GM12878 (cell line): ENCODE data around the gene DHDH. TPM values are rescaled to one million over a fixed set of nuclear protein-coding genes. Genes with fewer than 3 reads are reported as not detected.

Experiments used
- ATAC-seq: fragments of 200-7000 bp; cut with Tn5 transposase; 3 replicates; pipeline ENCODE4 v1.9.1; 2020; ENCODE audit warnings: mild to moderate bottlenecking, moderate library complexity
- BruUV-seq: library from RNA; stranded (reverse); fragments of 400-500 nt; replicated peaks from 2 replicates; lab custom pipeline; 2021; lab: Mats Ljungman, UMichigan
- CTCF ChIA-PET: fragments of 300-600 bp; sonication (Branson Sonifier 250); formaldehyde crosslinking; extraction: SDS; loops from one replicate; lab custom pipeline; 2021; ENCODE audit warnings: inconsistent platforms; lab: Yijun Ruan, JAX
- POLR2A ChIA-PET: fragments of 350-600 bp; formaldehyde crosslinking; extraction: SDS; loops from one replicate; lab custom pipeline; 2021; ENCODE audit warnings: inconsistent platforms; lab: Charles Lee
- RAD21 ChIA-PET: fragments of 300-600 bp; sonication (Branson Sonifier 250); formaldehyde crosslinking; loops from one replicate; lab custom pipeline; 2023; ENCODE audit warnings: antibody characterized with exemption; ENCODE audit not compliant: unreplicated experiment; lab: Charles Lee
- SMC1A ChIA-PET: fragments of 300-600 bp; sonication (Branson Sonifier 250); formaldehyde crosslinking; loops from one replicate; lab custom pipeline; 2023; ENCODE audit not compliant: unreplicated experiment, uncharacterized antibody; lab: Charles Lee
- DNase-seq: peaks from one replicate; pipeline ENCODE4 v3.0.0-alpha.2; 2011; ENCODE audit warnings: low read depth, low spot score
- FAIRE-seq: peaks from 3 replicates; lab custom pipeline; 2011; peaks lifted over from hg19 to GRCh38; lab: Jason Lieb, UNC
- H2AFZ ChIP-seq: 2 replicates; pipeline ENCODE4 v1.6.0; 2011; ENCODE audit warnings: low read depth, low read length, control low read depth; ENCODE audit not compliant: control insufficient read depth
- H3K27ac ChIP-seq: 2 replicates; pipeline ENCODE4 v1.5.1; 2011; ENCODE audit warnings: control low read depth; ENCODE audit not compliant: control insufficient read depth, insufficient read depth
- H3K27me3 ChIP-seq, 2 experiments: replicated peaks in 1 of 2; 2 replicates each; pipeline versions ENCODE4 v1.6.0 to v1.6.1; 2011; ENCODE audit warnings: low read length in 1 of 2; ENCODE audit not compliant: control insufficient read depth in 2 of 2, insufficient read depth in 2 of 2
- H3K36me3 ChIP-seq, 2 experiments: 2 replicates each; pipeline ENCODE4 v1.5.1; 2011; ENCODE audit warnings: low read length in 1 of 2; ENCODE audit not compliant: control insufficient read depth in 2 of 2, insufficient read depth in 2 of 2
- H3K4me1 ChIP-seq: 2 replicates; pipeline ENCODE4 v1.6.1; 2011; ENCODE audit warnings: mild to moderate bottlenecking, low read length, moderate library complexity, mixed read lengths; ENCODE audit not compliant: control insufficient read depth, insufficient read depth
- H3K4me2 ChIP-seq: 2 replicates; pipeline ENCODE4 v1.6.0; 2011; ENCODE audit warnings: control low read depth; ENCODE audit not compliant: control insufficient read depth, insufficient read depth
- H3K4me3 ChIP-seq: fragments of 200-600 bp; sonication (generic); 2 replicates; pipeline ENCODE4 v1.5.1; 2016
- H3K79me2 ChIP-seq: 2 replicates; pipeline ENCODE4 v1.6.0; 2011; ENCODE audit warnings: low read length; ENCODE audit not compliant: control insufficient read depth, insufficient read depth
- H3K9ac ChIP-seq: 2 replicates; pipeline ENCODE4 v1.8.0; 2011; ENCODE audit warnings: low read length, control low read depth, mixed read lengths; ENCODE audit not compliant: control insufficient read depth, insufficient read depth
- H3K9me3 ChIP-seq: replicated peaks from 3 replicates; pipeline ENCODE4 v1.5.1; 2011; ENCODE audit warnings: mild to moderate bottlenecking, low read length; ENCODE audit not compliant: control insufficient read depth, insufficient read depth
- H4K20me1 ChIP-seq: 2 replicates; pipeline ENCODE4 v1.6.0; 2011; ENCODE audit not compliant: control insufficient read depth, insufficient read depth
- CBX3 ChIP-seq: fragments of 200-600 bp; sonication (generic); IDR thresholded peaks from 2 replicates; pipeline ENCODE4 v1.6.1; 2016; ENCODE audit warnings: low read depth, borderline replicate concordance
- CBX5 ChIP-seq: sonication (generic); IDR thresholded peaks from 2 replicates; pipeline ENCODE4 v1.6.1; 2016; ENCODE audit warnings: low read depth, moderate library complexity, mild to moderate bottlenecking, inconsistent platforms
- DPF2 ChIP-seq: fragments of 450-650 bp; IDR thresholded peaks from 2 replicates; pipeline ENCODE4 v1.6.1; 2017; ENCODE audit warnings: mild to moderate bottlenecking
- EGR1 ChIP-seq, 2 experiments: IDR thresholded peaks; 1 replicate in 1 of 2; 2 replicates in 1 of 2; pipeline ENCODE4 v1.6.1; 2011 to 2012; ENCODE audit warnings: low read depth in 2 of 2, low read length in 2 of 2, borderline replicate concordance in 1 of 2, mild to moderate bottlenecking in 1 of 2, moderate library complexity in 1 of 2
- FOXM1 ChIP-seq: IDR thresholded peaks from 2 replicates; pipeline ENCODE4 v1.6.1; 2012; ENCODE audit warnings: low read depth, mild to moderate bottlenecking, inconsistent platforms, low read length, moderate library complexity
- HCFC1 ChIP-seq: fragments of 150-350 bp; IDR thresholded peaks from 2 replicates; pipeline ENCODE4 v1.6.1; 2014; ENCODE audit warnings: low read length
- MEF2B ChIP-seq: fragments of 450-650 bp; IDR thresholded peaks from 2 replicates; pipeline ENCODE4 v1.6.1; 2018; ENCODE audit warnings: mild to moderate bottlenecking, moderate library complexity; ENCODE audit not compliant: partially characterized antibody, poor library complexity, severe bottlenecking
- MYB ChIP-seq: fragments of 150-350 bp; IDR thresholded peaks from 2 replicates; pipeline ENCODE4 v1.6.1; 2014; ENCODE audit warnings: mild to moderate bottlenecking, low read depth, low read length, borderline replicate concordance
- POLR2AphosphoS2 ChIP-seq: IDR thresholded peaks from 2 replicates; pipeline ENCODE4 v1.6.1; 2011; ENCODE audit warnings: low read depth, mild to moderate bottlenecking, low read length, improper control_type of control experiment, moderate library complexity
- RAD51 ChIP-seq: fragments of 450-650 bp; IDR thresholded peaks from 2 replicates; pipeline ENCODE4 v1.6.1; 2016; ENCODE audit warnings: moderate library complexity, mild to moderate bottlenecking, inconsistent platforms
- ZNF207 ChIP-seq: fragments of 450-650 bp; IDR thresholded peaks from 2 replicates; pipeline ENCODE4 v1.6.1; 2014; ENCODE audit warnings: antibody characterized with exemption, mild to moderate bottlenecking, borderline replicate concordance
- ZZZ3 ChIP-seq: IDR thresholded peaks from 2 replicates; pipeline ENCODE4 v1.6.1; 2011; ENCODE audit warnings: low read depth; ENCODE audit not compliant: control insufficient read depth, insufficient read length
- WGBS: methylation state at CpG from one replicate; pipeline ENCODE4 v1.1.6; 2016; ENCODE audit warnings: low lambda C conversion rate; ENCODE audit not compliant: insufficient replicate concordance, insufficient coverage; ENCODE audit errors: missing lambda C conversion rate; 5-methylcytosine and 5-hydroxymethylcytosine counted together
- in situ Hi-C: fragments of 300-500 bp; cut with MboI; formaldehyde crosslinking; loops from 9 replicates; pipeline ENCODE4 v1.14.3; 2018; ENCODE audit warnings: mixed read lengths
- intact Hi-C: fragments of 100-400 bp; cut with micrococcal nuclease; formaldehyde crosslinking; loops from one replicate; pipeline ENCODE4 v1.14.2; 2022; ENCODE audit not compliant: unreplicated experiment
- polyA plus RNA-seq, 11 experiments: library from polyadenylated mRNA; depleted of rRNA in 4 of 11; unstranded in 6 of 11; stranded (reverse) in 5 of 11; fragments of >200 nt; fragmentation: Nextera tagmentation in 4 of 11; fragmentation: Illumina TruSeq in 1 of 11; extraction: Ambion mirVana in 4 of 11; extraction: Trizol in 1 of 11; gene quantifications; 1 replicate in 1 of 11; 2 replicates in 10 of 11; pipeline versions ENCODE4 v1.2.1 to v1.2.3, GENCODE V29; 2011 to 2016; ENCODE audit warnings: inconsistent platforms in 2 of 11, missing spikeins in 2 of 11, low read depth in 1 of 11
- total RNA-seq, 4 experiments: library from RNA; depleted of rRNA in 3 of 4; stranded (reverse); fragments of >200 nt in 3 of 4; fragmentation: Illumina TruSeq in 1 of 4; extraction: Trizol in 1 of 4; gene quantifications; 2 replicates each; pipeline versions ENCODE4 v1.2.1 to v1.2.3, GENCODE V29; 2013 to 2021

DHDH gene
- total and polyA plus RNA-seq, 10 of the 15 experiments (the other 5 are each of a cell fraction or from before 2014, with no cell fraction given) = 0.13 to 0.21 (median 0.15) TPM; not detected in 7

DNA sequence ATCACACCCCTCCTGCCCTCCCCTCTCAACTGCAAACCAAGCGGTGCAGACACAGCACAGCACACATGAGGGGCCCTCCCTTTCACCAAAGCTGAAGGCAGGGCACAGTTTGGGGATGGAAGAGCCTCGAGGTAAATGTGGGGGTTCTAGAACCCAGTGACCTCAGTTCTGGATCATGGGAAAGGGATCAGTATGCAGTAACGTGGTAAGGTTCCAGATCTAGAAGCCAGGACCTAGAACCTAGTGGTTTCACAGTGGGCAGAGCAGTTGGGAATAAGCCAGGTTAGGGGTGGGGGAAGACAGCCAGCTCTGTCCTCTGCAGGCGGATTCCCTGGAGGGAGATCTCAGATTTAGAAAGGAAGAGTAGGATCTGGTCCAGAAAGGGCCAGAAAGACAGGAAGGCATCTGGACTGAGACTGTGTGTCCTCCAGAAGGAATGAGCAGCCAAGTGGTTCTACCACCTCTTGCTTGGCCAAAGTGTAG lies 34.7 kb downstream of the DHDH start:
- FAIRE-seq = no peak
- H2AFZ ChIP-seq = no peak overlapping the region
- H3K4me1 ChIP-seq = peaks cover 31% of the 10 kb centered on the region
- peak overlapping the region; percentile 61 for H3K27ac ChIP-seq
- TSS peak; percentile 35 for BruUV-seq
- peak overlapping the region; percentile 99; the same call in 1 of the 2 replicates for H3K4me2 ChIP-seq
- H3K9me3 ChIP-seq = no peaks in the 10 kb centered on the region
- intact Hi-C loops = loop anchor here (10.0 kb wide), 1 partner anchor 333 kb away; the partner anchor contains the start of gene DBP
- no peak overlapping the region for H3K4me3 ChIP-seq
- ATAC-seq = no peak
- SMC1A ChIA-PET = interaction anchor here (1.0 to 3.2 kb wide), 10 partner anchors 10 to 180 kb away, joined by 4 to 28 read pairs (median 6); partner anchors contain the start of genes GYS1, HSD17B14 and RUVBL2
- H3K36me3 ChIP-seq = peaks cover 5 to 34% of the 10 kb centered on the region in 2 experiments
- WGBS = 75% methylated on average over 4 of the region's 4 CpGs
- POLR2A ChIA-PET = interaction anchor here (0.9 to 4.0 kb wide), 5 partner anchors 11 to 94 kb away, joined by 3 to 53 read pairs (median 15); partner anchors contain the start of genes BAX, GYS1, PPP1R15A and RUVBL2
- H3K27me3 ChIP-seq = no peaks in the 10 kb centered on the region
- in situ Hi-C loops = no loop called here
- CTCF ChIA-PET = interaction anchor here (0.6 to 3.1 kb wide), 9 partner anchors 25 to 322 kb away, joined by 3 to 31 read pairs (median 4); partner anchors contain the start of genes CA11, GYS1 and RUVBL2
- DNase-seq = no peak
- H4K20me1 ChIP-seq = no peaks in the 10 kb centered on the region
- TF ChIP-seq POLR2AphosphoS2 (0 out of 2 replicates have a peak, but pooled peaks have one; percentile 33), MYB (no peak)
- peaks cover 33% of the 10 kb centered on the region for H3K79me2 ChIP-seq
- H3K9ac ChIP-seq = no peak overlapping the region; the same call in 1 of the 2 replicates
- RAD21 ChIA-PET = interaction anchor here (0.9 to 1.2 kb wide), 4 partner anchors 25 to 126 kb away, joined by 4 to 5 read pairs (median 5); partner anchors contain the start of genes GYS1, PPP1R15A and RUVBL2

DNA sequence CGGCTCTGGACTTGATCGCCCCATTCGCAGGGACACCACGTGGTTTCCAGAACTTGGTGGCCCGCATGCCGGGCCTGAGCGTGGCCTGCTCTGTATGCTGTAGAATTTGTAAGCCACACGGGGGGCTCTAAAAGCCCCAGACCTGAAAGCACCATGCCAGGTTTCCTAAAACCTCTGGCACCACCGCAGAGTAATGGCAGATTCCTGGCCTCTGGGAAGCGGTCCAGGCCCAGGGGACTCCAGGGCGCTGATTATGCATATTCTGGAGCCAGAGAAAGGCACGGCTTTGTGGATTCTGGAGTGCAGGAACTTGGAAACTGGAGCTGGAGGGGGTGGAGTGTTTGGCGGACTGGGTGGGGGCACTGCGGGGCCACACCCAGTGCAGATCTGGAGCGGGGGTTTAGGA lies 35.3 kb downstream of the DHDH start:
- no TSS peak for BruUV-seq
- H3K9me3 ChIP-seq = no peaks in the 10 kb centered on the region
- in situ Hi-C loops = no loop called here

More for the DNA sequence above, 35.3 kb downstream of the DHDH start:
- Histone ChIP-seq H2AFZ (no peak overlapping the region), H3K4me3 (no peak overlapping the region), H4K20me1 (no peaks in the 10 kb centered on the region), H3K27me3 (no peaks in the 10 kb centered on the region), H3K4me2 (no peak overlapping the region), H3K9ac (no peak overlapping the region), H3K27ac (no peak overlapping the region), H3K4me1 (peaks cover 26% of the 10 kb centered on the region), H3K36me3 (peaks cover 5 to 36% of the 10 kb centered on the region in 2 experiments), H3K79me2 (peaks cover 30% of the 10 kb centered on the region)
- TF ChIP-seq ZNF207 = no peak
- no peak for TF ChIP-seq ZZZ3
- TF ChIP-seq CBX3 = no peak
- no peak for TF ChIP-seq HCFC1
- no peak for TF ChIP-seq RAD51
- no peak for TF ChIP-seq DPF2
- TF ChIP-seq MEF2B = no peak
- TF ChIP-seq FOXM1 = no peak
- no peak for TF ChIP-seq EGR1 (IDR thresholded peaks at IDR 0.05; ENCODE audit: borderline replicate concordance in 1 of 2, low read depth in 2 of 2, low read length in 2 of 2)
- TF ChIP-seq CBX5 = no peak
- ChIA-PET SMC1A (interaction anchor here (1.9 to 2.9 kb wide), 2 partner anchors 9 to 95 kb away, joined by 9 to 12 read pairs; no protein-coding TSS in a partner anchor), CTCF (interaction anchor here (2.8 to 6.1 kb wide), 3 partner anchors 124 to 173 kb away, joined by 18 to 113 read pairs (median 31); no protein-coding TSS in a partner anchor), POLR2A (interaction anchor here (4.0 kb wide), 1 partner anchor 94 kb away, joined by 53 read pairs; the partner anchor contains the start of gene PPP1R15A), RAD21 (interaction anchor here (1.0 kb wide), 1 partner anchor 58 kb away, joined by 3 read pairs; no protein-coding TSS in a partner anchor)
- 98% methylated on average over 15 of the region's 15 CpGs for WGBS
- no peak for ATAC-seq
- intact Hi-C loops = loop anchor here (10.0 kb wide), 1 partner anchor 334 kb away; the partner anchor contains the start of gene DBP
- no peak for DNase-seq
- FAIRE-seq = no peak
